ENCODE measurements around the gene OR5K3. TPM values are rescaled to one million over a fixed set of nuclear protein-coding genes. Genes with fewer than 3 reads are reported as not detected.

Gene OR5K3
- total RNA-seq, 2 experiments from 2014 or later = not detected

GRCh38 chr3:98406034-98406433 lies 15.6 kb downstream of the OR5K3 start:
- ATAC-seq = no peak
- intact Hi-C loops (cut with micrococcal nuclease) = no loop called here
- ChIA-PET POLR2A (no interaction called here), CTCF (no interaction called here)
- Mint-ChIP-seq H3K4me1 (ENCODE audit: low read depth) (no peaks in the 10 kb centered on the region), H3K4me3 (no peak overlapping the region), H3K27me3 (peaks cover 1% of the 10 kb centered on the region), H3K36me3 (ENCODE audit: low read depth) (peaks cover 10% of the 10 kb centered on the region), H3K9me3 (peaks cover 48% of the 10 kb centered on the region), H3K27ac (no peak overlapping the region)
- no peak for DNase-seq
- TF ChIP-seq CTCF (IDR thresholded peaks at IDR 0.05) = no peak

GRCh38 chr3:98432575-98432974 lies 42.1 kb downstream of the OR5K3 start:
- ChIA-PET CTCF (no interaction called here), POLR2A (no interaction called here)
- no peaks in the 10 kb centered on the region for H3K27me3 Mint-ChIP-seq
- TF ChIP-seq CTCF (IDR thresholded peaks at IDR 0.05) = no peak
- ATAC-seq (no peak), DNase-seq (no peak)
- peaks cover 27% of the 10 kb centered on the region for H3K9me3 Mint-ChIP-seq
- H3K36me3 Mint-ChIP-seq (ENCODE audit: low read depth) = peaks cover 2% of the 10 kb centered on the region
- no peak overlapping the region for H3K4me3 Mint-ChIP-seq
- H3K4me1 Mint-ChIP-seq (ENCODE audit: low read depth) = no peaks in the 10 kb centered on the region
- H3K27ac Mint-ChIP-seq = no peak overlapping the region
- intact Hi-C loops (cut with micrococcal nuclease) = no loop called here

GRCh38 chr3:98433764-98434163 lies 43.3 kb downstream of the OR5K3 start:
- H3K36me3 Mint-ChIP-seq (ENCODE audit: low read depth) = peaks cover 2% of the 10 kb centered on the region
- H3K4me3 Mint-ChIP-seq = no peak overlapping the region
- H3K27me3 Mint-ChIP-seq = no peaks in the 10 kb centered on the region
- peaks cover 20% of the 10 kb centered on the region for H3K9me3 Mint-ChIP-seq
- no peaks in the 10 kb centered on the region for H3K4me1 Mint-ChIP-seq (ENCODE audit: low read depth)
- no peak for TF ChIP-seq CTCF (IDR thresholded peaks at IDR 0.05)
- POLR2A ChIA-PET = no interaction called here
- no peak overlapping the region for H3K27ac Mint-ChIP-seq
- no peak for DNase-seq
- intact Hi-C loops (cut with micrococcal nuclease) = no loop called here
- CTCF ChIA-PET = no interaction called here
- no peak for ATAC-seq

- H3K4me3 Mint-ChIP-seq = no peak overlapping the region
- no peak for ATAC-seq
- no peaks in the 10 kb centered on the region for H3K27me3 Mint-ChIP-seq
- no peak overlapping the region for H3K27ac Mint-ChIP-seq
- intact Hi-C loops (cut with micrococcal nuclease) = no loop called here
- POLR2A ChIA-PET = no interaction called here
- peaks cover 13% of the 10 kb centered on the region for H3K9me3 Mint-ChIP-seq
- H3K4me1 Mint-ChIP-seq (ENCODE audit: low read depth) = no peaks in the 10 kb centered on the region
- peaks cover 2% of the 10 kb centered on the region for H3K36me3 Mint-ChIP-seq (ENCODE audit: low read depth)
- no peak for TF ChIP-seq CTCF (IDR thresholded peaks at IDR 0.05)
- no peak for DNase-seq
- CTCF ChIA-PET = no interaction called here
These were observed 43.9 kb downstream of the OR5K3 start for GRCh38 chr3:98434412-98434811.

GRCh38 chr3:98440283-98440682 lies 49.8 kb downstream of the OR5K3 start:
- Mint-ChIP-seq H3K9me3 (no peaks in the 10 kb centered on the region), H3K27ac (no peak overlapping the region), H3K27me3 (no peaks in the 10 kb centered on the region), H3K36me3 (ENCODE audit: low read depth) (no peaks in the 10 kb centered on the region), H3K4me1 (ENCODE audit: low read depth) (no peaks in the 10 kb centered on the region), H3K4me3 (no peak overlapping the region)
- intact Hi-C loops (cut with micrococcal nuclease) = no loop called here
- no peak for TF ChIP-seq CTCF (IDR thresholded peaks at IDR 0.05)
- ATAC-seq (no peak), DNase-seq (no peak)
- ChIA-PET CTCF (no interaction called here), POLR2A (no interaction called here)

Other genes with a start within 250 kb of the OR5K3 start
- gene OR5H14, start 243.2 kb upstream of the OR5K3 start, total RNA-seq = not detected
- gene OR5H15, start 224.0 kb upstream of the OR5K3 start, total RNA-seq = not detected
- not detected for gene OR5H6, start 126.4 kb upstream of the OR5K3 start, total RNA-seq
- gene OR5H2, start 108.2 kb upstream of the OR5K3 start, total RNA-seq = not detected
- not detected for gene OR5K4, start 36.8 kb upstream of the OR5K3 start, total RNA-seq
- gene OR5K1, start 72.5 kb downstream of the OR5K3 start, total RNA-seq = not detected
- not detected for gene OR5K2, start 107.0 kb downstream of the OR5K3 start, total RNA-seq
- 100 to 1,000 TPM; 190 to 198 TPM for gene CLDND1, start 132.2 kb downstream of the OR5K3 start, total RNA-seq
- gene GPR15, start 141.3 kb downstream of the OR5K3 start, total RNA-seq = 1 to 10 TPM; 1.4 to 2.2 TPM
- 10 to 100 TPM; 40.5 to 45.3 TPM for gene CPOX, start 202.9 kb downstream of the OR5K3 start, total RNA-seq

All from activated CD8-positive, alpha-beta T cell treated with anti-CD3 and anti-CD28 coated beads for 36 hours (primary cell).